Activated B cell treated with CpG ODN at 0.5 μM for 24 hours (primary cell): ENCODE measurements around the gene USP12. TPM values are rescaled to one million over a fixed set of nuclear protein-coding genes. Genes with fewer than 3 reads are reported as not detected.

Source experiments
- ATAC-seq: fragments of 200-7000 bp; cut with Tn5 transposase; one replicate; pipeline ENCODE4 v1.10.0; 2021; ENCODE audit warnings: low read depth, mild to moderate bottlenecking, moderate library complexity
- CTCF ChIA-PET: fragments of 350-600 bp; sonication (Branson Sonifier 250); formaldehyde crosslinking; loops from one replicate; lab custom pipeline; 2021; ENCODE audit warnings: antibody characterized with exemption; lab: Charles Lee
- POLR2A ChIA-PET: fragments of 350-600 bp; sonication (Branson Sonifier 250); formaldehyde crosslinking; loops from one replicate; lab custom pipeline; 2021; ENCODE audit warnings: antibody characterized with exemption; lab: Charles Lee
- DNase-seq: peaks from one replicate; pipeline ENCODE4 v3.0.0; 2022
- H3K27ac Mint-ChIP-seq: one replicate; pipeline ENCODE4 v1.8.0; 2020; ENCODE audit warnings: mixed read lengths
- H3K27me3 Mint-ChIP-seq: one replicate; pipeline ENCODE4 v1.8.0; 2021; ENCODE audit warnings: mixed read lengths
- H3K36me3 Mint-ChIP-seq: one replicate; pipeline ENCODE4 v1.8.0; 2021; ENCODE audit warnings: low read depth, mixed read lengths
- H3K4me1 Mint-ChIP-seq: one replicate; pipeline ENCODE4 v1.8.0; 2021; ENCODE audit warnings: mixed read lengths
- H3K4me3 Mint-ChIP-seq: one replicate; pipeline ENCODE4 v1.8.0; 2020; ENCODE audit warnings: mild to moderate bottlenecking, mixed read lengths
- H3K9me3 Mint-ChIP-seq: one replicate; pipeline ENCODE4 v1.8.0; 2020; ENCODE audit warnings: mixed read lengths
- CTCF ChIP-seq: fragments of 200-600 bp; IDR thresholded peaks from one replicate; pipeline ENCODE4 v1.8.0; 2022; ENCODE audit warnings: antibody characterized with exemption, mild to moderate bottlenecking
- intact Hi-C: fragments of 100-400 bp; cut with micrococcal nuclease; formaldehyde crosslinking; loops from one replicate; pipeline ENCODE4 v1.15.1; 2024
- total RNA-seq: library from RNA; stranded (reverse); gene quantifications from 2 replicates; pipeline ENCODE4 v1.2.3, GENCODE V29; 2022

USP12 gene
- total RNA-seq, 1 donor from 2014 or later, result 58.8 TPM

GRCh38 chr13:27088619-27089018, 83.0 kb downstream of the USP12 start:
- POLR2A ChIA-PET, result no interaction called here
- intact Hi-C loops, result no loop called here

GRCh38 chr13:27086599-27087265, 84.9 kb downstream of the USP12 start:
- Mint-ChIP-seq H3K27me3 (no peaks in the 10 kb centered on the region), H3K27ac (no peak overlapping the region), H3K9me3 (no peaks in the 10 kb centered on the region), H3K4me3 (no peak overlapping the region), H3K36me3 (peaks cover 72% of the 10 kb centered on the region), H3K4me1 (no peaks in the 10 kb centered on the region)
- ChIA-PET POLR2A (interaction anchor here (0.7 kb wide), 1 partner anchor 61 kb away, joined by 3 read pairs; no protein-coding TSS in a partner anchor), CTCF (no interaction called here)
- no peak for TF ChIP-seq CTCF
- DNase-seq, result no peak
- intact Hi-C loops, result no loop called here
- no peak for ATAC-seq

More at GRCh38 chr13:27088619-27089018, 83.0 kb downstream of the USP12 start:
- H3K4me3 Mint-ChIP-seq, result no peak overlapping the region
- TF ChIP-seq CTCF, result no peak
- H3K4me1 Mint-ChIP-seq, result no peaks in the 10 kb centered on the region
- no peak overlapping the region for H3K27ac Mint-ChIP-seq
- H3K36me3 Mint-ChIP-seq, result peaks cover 73% of the 10 kb centered on the region
- CTCF ChIA-PET, result no interaction called here
- ATAC-seq, result no peak
- no peaks in the 10 kb centered on the region for H3K27me3 Mint-ChIP-seq
- no peak for DNase-seq
- H3K9me3 Mint-ChIP-seq, result no peaks in the 10 kb centered on the region

GRCh38 chr13:27083183-27083582, 88.4 kb downstream of the USP12 start:
- H3K9me3 Mint-ChIP-seq, result no peaks in the 10 kb centered on the region
- ChIA-PET POLR2A (no interaction called here), CTCF (no interaction called here)
- intact Hi-C loops, result no loop called here
- H3K4me3 Mint-ChIP-seq, result no peak overlapping the region
- no peak for ATAC-seq
- TF ChIP-seq CTCF, result no peak
- no peaks in the 10 kb centered on the region for H3K27me3 Mint-ChIP-seq
- peaks cover 70% of the 10 kb centered on the region for H3K36me3 Mint-ChIP-seq
- peaks cover 2% of the 10 kb centered on the region for H3K4me1 Mint-ChIP-seq
- no peak for DNase-seq
- no peak overlapping the region for H3K27ac Mint-ChIP-seq

- ChIA-PET CTCF (no interaction called here), POLR2A (interaction anchor here (0.6 to 1.6 kb wide), 2 partner anchors 88 to 245 kb away, joined by 3 read pairs; no protein-coding TSS in a partner anchor)
- Mint-ChIP-seq H3K4me1 (peaks cover 2% of the 10 kb centered on the region), H3K9me3 (no peaks in the 10 kb centered on the region), H3K27ac (no peak overlapping the region), H3K4me3 (no peak overlapping the region), H3K36me3 (peaks cover 66% of the 10 kb centered on the region), H3K27me3 (no peaks in the 10 kb centered on the region)
- TF ChIP-seq CTCF, result no peak
- ATAC-seq, result no peak
- intact Hi-C loops, result no loop called here
- no peak for DNase-seq
Measured at GRCh38 chr13:27081893-27082679, 89.5 kb downstream of the USP12 start.
